NCI-H2081 (cell line): ENCODE data around the gene NPAS3.

Source experiments
- DNase-seq, 2 experiments: peaks; one replicate each; lab custom pipeline; 2025; lab: John Stamatoyannopoulos, UW

Gene NPAS3

DNA sequence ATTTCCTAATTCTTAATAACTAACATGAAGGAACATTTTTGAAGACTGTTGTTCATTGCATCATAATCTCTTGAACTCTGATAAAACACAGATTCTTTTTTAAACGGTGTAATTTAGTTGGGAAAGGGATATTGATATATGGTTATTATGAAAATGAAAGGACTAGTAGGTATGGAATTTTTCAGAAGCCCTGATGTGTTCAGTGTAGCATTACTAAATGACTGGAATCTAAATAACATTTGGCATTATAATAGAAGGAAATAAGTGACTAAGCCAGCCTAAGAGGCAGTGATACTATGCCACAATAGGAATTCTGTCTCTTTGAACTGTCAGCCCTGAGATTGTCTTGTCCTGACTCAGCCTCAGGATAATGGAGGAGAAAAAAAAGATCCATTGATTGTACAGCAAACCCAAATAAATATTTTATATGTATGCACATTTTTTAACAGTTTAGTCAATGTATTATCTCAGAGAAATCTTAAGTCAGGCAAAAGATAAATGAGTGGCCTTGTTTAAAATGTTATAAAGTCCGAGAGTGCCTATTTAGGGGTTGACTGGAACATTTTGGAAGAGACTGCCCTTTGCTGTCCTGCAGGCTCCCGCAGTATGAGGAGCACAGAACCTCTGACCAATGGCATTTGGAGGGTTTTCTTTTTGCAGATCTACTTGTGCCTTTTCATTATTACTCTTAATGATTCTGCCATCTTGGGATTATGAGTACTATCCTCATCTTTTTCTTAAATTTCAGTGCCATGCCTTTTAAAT, 741.0 kb downstream of the NPAS3 start:
- no peak for DNase-seq

DNA sequence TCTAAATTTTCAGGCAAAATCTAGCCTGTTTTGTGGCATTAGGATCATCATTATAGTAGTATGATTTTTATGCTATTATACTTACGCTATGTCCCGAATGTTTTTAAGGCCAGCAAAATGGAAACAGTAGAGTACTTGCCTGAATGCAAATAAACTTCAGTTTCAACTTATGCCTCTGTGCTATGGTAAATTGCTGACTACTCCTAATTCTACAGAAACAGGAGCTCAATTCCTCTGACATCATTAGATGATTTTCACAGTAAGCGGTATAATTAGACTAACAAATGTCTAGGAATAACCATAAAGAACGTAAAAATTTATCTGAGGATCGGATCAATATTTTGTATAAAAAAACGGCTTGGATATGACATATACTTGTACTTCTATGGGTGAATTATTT, 742.2 kb downstream of the NPAS3 start:
- DNase-seq = no peak

DNA sequence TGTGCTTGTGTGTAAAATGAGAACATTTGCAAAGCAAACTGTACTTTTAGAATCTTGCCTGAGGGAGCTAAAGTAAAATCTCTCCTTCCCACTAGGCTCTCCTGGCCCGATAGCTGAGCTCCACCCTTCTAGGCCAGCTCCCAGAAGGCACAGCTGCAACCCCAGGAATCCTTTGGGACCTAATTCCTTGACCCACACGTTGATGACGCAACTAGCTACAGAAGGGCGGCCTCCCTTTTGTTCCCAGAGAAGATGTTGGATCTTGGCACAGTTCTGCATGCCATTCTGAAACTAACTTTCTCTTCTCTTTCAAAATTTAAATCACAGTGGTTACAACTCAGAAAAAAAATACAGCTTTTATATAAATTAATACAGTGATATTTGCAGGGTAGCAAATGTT, 744.1 kb downstream of the NPAS3 start:
- no peak for DNase-seq

DNA sequence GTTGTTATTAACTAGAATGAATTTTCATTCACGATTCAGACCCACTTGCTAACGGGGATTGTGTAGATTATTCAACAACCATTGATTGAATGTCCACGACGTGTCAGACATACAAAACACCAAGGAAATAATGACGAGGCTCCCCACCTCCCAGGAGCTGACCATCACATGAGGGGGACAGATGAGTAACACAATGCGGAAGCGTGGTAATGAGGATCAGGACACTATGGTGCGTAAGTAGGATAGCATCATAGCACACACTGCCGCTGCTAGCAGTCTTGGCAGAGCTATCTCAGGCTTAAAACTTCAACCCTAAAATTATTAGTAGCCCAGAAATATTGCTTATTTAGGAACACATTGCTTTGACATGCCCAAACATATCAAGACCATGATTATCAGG, 746.3 kb downstream of the NPAS3 start:
- DNase-seq = no peak

DNA sequence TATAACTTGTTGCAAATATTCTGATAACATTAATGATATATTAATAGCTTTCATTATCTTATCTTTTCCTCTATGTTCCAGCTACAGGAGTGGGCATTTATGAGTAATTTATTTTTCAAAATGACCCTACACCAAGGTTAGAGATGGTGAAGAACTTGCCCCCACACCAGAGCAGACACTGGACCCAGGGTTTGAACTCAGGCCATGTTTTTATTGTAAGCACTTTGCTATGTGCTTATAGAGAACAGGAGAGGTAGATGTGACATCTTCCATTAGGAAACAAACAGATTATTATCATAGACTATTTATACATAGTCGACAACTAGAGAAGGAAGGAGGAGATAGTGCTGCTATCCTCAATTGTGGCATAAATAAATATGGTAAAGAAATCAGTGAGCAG, 747.0 kb downstream of the NPAS3 start:
- DNase-seq = no peak

DNA sequence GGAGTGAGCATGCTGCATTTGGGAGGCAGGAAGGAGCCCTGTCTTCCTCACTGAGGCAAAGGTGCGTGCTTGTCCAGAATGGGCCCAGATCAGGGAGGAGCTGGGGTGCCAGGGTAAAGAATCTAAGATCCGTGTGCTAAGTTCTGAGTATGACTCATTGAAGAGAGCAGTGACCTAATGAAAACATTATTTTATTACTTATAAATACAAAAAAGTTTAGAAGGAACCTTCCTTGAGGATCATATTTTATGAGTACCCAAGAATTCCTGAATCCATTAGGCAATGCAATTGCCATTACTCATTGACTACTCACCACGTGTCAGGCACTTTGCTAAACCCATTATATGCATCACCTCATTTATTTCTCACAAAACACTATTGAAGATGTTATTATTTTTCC, 747.5 kb downstream of the NPAS3 start:
- DNase-seq = no peak

- DNase-seq = no peak
Observed at GRCh38 chr14:33686856-33687255, 748.2 kb downstream of the NPAS3 start.

- no peak for DNase-seq
Observed at GRCh38 chr14:33689680-33690079, 751.0 kb downstream of the NPAS3 start.

GRCh38 chr14:33691907-33692306, 753.2 kb downstream of the NPAS3 start:
- no peak for DNase-seq

DNA sequence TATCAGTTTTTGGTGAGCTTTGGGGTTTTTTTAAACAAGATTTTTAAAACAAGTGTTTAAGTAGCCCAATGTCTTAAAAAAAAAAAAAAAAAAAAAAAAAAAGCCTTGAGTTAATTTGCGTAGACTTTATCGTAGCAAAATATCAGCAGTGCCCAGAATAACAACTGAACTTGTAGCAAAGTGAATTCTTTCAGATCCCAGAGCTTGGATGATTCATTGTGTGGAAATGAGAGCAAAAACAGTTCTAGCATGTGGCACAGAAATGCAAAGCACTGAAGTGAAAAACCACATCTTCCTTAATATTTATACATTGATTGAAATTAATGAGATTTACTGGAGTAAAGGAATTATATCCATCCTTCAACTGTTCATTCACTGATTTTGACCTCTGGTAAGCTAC, 754.1 kb downstream of the NPAS3 start:
- DNase-seq = no peak

DNA sequence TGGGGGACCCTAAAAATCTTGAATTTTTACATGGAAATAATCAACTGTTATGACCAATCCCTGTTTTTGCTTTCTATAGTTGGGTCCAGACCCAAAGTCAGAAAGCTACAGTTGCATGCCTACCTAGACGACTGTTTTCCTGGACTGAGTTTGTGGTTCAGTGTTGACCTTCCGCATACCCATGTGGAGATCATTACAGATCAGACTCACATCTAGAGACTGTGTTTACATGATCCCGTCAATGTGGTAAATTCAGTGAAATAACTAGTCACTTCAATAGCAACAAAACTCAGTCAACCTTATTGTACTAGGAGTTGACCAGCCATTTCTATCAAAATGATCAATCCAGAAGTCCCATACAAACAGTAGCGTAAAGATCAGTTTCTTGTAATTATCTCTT, 754.6 kb downstream of the NPAS3 start:
- DNase-seq = no peak

DNA sequence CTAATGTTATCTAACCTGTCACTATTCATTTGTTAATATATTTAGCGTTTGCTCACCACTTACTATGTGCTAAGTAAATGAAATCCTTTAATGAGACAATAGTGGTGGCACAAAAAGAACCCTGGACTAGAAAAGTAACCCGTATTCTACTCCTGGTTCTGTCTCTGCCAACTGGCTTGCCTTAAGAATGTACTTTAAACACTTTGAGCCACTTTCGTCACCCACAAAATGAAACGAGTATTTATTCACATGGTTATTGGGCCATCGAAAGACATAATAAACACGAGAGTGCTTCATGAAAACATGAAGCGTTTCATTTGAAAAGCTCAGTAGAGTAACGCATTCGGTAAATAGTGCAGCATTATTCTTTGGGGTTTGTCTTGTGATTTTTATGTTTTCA, 757.5 kb downstream of the NPAS3 start:
- no peak for DNase-seq

DNA sequence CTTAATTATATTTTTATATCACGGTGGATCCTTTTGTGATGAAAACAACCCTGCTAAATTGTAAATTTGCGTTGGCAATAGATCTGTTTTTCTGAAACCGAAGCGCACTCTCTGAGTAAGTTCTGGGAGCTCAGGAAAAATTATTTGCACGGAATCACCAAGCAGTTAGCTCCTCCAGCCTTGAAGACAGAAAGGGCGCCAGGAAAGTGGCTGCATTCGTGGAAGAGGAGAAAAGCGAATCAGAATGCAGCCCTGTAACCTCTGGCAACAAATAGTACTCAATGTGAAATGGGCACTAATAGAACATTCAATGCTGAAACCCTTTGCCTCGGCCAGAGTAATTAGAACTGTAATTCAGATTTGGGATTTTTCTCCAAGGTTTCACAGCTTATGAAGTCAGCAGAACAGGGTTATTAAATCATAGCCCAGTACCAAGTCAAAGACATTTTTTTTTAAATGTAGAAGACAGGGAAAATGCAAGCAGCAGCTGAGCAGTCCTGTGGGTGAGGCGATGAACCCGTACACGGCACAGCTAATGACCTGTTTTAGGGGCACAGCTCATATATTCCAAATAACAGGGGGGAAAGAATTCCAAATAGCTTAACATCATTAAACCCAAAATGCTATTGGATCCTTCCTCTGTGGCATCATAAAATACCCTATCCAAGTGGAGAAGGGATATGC, 760.8 kb downstream of the NPAS3 start:
- no peak for DNase-seq

DNA sequence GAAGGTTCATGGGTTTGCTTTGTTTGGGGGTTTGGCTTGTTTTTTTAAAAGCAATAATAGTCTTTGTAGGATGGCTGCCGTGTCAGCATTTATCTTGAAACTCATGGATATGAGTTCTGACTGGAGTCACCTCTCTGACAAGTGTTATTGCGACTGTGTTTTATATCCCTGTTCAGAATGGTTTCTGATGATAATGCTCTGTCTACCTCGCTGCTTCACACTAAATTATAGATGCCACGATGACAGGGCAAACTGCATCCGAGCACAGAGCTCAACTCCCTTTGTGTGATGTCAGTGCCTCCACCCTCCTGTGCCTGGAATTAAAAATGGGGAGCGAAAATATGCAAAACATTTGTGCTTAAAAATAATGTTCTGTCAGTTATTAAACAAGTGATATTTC, 761.4 kb downstream of the NPAS3 start:
- no peak for DNase-seq

GRCh38 chr14:33702293-33702692, 763.6 kb downstream of the NPAS3 start:
- no peak for DNase-seq

DNA sequence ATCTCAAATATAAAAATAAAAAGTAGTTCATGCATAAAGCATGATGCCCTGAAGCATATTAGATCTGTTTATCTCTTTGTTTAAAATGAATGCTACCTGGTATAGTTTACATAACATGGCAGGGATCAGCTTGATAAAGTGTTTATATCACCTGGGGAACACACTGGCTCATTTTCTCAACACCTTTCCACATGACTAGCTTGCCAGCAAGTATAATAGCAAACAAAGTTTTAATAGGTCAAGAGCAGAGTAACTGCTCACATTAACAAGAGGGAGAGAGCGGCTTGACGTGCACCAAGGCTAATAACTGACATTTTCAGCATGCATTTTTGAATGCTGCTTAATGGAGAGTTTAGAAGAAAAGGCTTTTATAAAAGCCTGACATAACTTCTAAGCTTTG, 765.8 kb downstream of the NPAS3 start:
- DNase-seq = peak; percentile 5 to 57

- DNase-seq = no peak
Observed at GRCh38 chr14:33705490-33705889, 766.8 kb downstream of the NPAS3 start.

DNA sequence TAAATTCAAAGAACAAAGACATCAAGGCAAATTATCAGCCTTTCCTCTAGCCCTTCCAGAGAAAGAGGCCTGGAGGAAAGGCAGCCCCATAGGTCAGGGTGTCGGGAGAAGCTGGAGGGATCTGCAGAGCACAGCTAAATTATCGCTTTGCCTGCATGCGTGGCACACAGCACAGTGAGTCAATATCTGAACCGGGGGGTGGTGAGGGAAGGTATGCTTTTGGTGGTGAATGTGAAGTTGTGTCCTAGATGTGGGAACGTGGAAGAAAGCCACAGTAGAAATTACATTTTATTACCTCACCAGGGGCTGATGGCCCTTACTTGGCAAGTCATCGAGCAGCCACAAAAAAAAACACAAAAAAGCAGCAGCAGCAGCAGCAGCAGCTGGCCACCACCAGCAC, 769.0 kb downstream of the NPAS3 start:
- DNase-seq = no peak

- DNase-seq = no peak
Observed at GRCh38 chr14:33709283-33709682, 770.6 kb downstream of the NPAS3 start.

DNA sequence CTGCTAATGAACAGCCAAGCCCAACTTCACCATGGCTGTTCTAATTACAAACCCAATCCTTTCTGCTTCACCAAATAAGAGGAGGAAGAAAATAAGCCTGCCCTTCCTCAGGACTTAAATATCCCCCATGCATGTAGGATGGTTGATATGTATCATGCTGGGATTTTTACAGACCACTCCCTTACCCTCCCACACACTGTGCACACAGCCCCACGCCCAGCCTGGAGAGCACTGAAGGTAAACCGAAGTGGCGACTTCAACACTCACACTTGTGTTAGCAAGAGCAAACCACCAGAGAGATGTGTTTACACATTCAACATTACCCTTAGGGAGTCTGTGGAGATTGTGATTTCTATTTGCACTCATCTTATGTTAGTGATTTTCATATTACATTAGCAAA, 771.0 kb downstream of the NPAS3 start:
- DNase-seq = peak in 1 of 2 experiments; percentile 8

GRCh38 chr14:33710273-33710672, 771.6 kb downstream of the NPAS3 start:
- no peak for DNase-seq

GRCh38 chr14:33711194-33711593, 772.5 kb downstream of the NPAS3 start:
- DNase-seq = no peak

DNA sequence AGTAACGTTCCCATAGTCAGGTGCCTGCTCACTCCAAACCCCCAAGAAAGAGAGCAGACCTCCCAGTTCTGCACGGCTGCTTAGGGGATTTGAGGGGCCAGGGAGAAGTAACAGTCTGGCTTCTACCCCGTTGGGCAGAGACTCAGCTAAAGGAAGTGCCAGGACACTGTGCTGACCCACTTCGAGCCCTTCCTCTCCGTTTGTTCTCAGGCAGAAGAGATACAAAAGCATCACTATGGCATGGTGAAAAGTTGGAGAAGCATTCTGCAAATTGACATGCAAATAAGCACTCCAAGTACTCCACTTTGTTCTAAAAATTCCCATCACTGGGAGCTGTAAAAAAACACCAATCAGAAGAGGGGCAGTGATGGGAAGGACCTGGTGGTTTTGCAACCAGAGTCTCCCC, 773.1 kb downstream of the NPAS3 start:
- DNase-seq = no peak
